Inflammatory macrophage treated with lipopolysaccharide for 1 hour (primary cell): Measurements from ENCODE around the gene RPUSD3.

Source experiments
- DNase-seq, 2 donors: peaks; one replicate each; pipeline ENCODE4 v3.0.0-alpha.2; 2020 to 2022

Gene RPUSD3

DNA sequence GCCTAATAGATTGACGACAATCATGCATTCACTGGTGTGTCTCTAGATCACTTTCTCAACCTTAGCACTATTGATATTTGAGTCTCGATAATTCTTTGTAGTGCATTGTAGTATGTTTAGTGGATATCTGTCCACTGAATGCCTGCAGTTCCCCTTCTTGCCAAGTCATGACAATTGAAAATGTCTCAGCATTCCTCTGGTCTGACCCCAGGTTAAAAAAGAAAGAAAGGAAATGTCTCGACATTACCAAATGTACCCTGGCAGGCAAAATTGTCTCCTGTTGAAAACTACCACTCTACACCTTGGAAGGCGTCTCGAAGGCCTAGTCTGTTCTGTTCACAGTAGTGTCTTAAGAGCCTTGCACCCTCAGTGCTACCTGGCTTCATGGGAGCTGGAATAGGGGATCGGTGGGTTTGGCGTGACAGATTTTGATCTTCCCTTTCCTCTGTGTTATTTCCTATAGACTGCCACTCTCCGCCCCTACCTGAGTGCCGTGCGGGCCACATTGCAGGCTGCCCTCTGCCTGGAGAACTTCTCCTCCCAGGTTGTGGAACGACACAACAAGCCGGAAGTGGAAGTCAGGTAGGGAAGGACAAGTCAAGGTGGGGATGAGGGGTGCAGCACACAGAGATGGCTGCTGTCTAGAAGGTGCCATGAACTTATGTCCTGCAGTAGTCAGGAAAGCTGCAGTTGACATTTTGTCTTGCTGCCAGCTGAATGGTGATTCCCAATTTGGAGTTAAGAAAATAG is 46.4 kb downstream of the RPUSD3 start:
- no peak for DNase-seq

DNA sequence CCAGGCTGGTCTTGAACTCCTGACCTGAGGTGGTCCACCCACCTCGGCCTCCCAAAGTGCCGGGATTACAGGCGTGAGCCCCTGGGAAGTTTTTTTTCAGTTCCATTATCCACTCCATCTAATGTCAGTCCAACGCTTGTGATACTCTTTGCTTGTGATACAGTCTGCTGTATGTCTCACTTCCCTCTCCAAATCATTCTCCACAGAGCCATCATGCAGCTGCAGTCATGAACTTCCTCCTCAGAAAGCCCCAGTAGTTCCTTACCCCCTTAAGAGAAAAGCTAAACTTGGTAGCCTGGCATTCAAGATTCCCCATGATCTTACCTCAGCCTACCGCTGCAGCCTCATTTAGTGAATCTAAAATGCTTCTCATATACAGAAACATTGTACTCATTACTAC is 48.6 kb downstream of the RPUSD3 start:
- DNase-seq, result peak; percentile 70 to 84

DNA sequence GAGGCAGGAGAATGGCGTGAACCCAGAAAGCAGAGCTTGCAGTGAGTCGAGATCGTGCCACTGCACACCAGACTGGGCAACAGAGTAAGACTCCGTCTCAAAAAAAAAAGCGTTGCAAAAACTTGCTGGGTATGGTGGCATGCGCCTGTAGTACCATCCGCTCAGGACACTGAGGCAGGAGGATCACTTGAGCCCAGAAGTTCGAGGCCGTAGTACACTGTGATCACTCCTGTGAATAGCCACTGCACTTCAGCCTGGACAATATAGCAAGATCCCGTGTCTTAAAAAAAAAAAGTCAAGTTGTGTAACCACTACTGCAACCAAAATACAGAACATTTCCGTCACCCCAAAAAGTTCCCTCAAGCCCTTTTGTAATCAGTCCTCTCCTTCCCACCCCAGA is 49.4 kb downstream of the RPUSD3 start:
- peak in 1 of 2 donors; percentile 40 for DNase-seq

DNA sequence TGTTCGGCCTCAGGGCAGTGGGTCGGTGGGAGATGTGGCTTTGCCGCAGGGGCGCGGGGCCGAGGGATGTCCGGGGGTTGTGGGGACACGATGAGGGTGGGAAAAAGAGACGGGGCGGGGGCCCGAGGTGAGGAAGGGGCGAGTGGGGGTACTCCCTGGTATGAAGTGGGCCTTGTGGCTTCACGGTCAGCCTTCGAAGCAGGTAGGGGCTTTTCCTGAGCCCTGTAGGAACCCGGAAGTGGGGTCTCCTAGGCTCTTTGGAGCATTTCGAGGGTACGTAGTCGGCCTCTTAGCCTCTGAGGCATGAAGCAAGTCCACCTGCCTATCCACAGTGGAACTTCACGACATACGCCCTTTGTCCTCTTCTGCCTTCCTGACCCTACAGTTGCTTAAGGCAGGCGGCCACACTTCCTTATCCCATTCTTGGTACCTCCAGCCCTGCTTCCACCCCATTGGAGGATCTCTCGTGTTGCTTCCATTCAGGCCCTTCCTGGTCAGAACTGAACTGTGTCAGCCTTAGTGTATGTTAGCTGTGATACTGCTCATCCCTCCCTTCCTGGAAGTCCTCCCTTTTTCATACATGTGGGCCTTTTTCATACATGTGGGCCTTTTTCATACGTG is 50.5 kb downstream of the RPUSD3 start:
- DNase-seq, result peak; percentile 64 to 69

DNA sequence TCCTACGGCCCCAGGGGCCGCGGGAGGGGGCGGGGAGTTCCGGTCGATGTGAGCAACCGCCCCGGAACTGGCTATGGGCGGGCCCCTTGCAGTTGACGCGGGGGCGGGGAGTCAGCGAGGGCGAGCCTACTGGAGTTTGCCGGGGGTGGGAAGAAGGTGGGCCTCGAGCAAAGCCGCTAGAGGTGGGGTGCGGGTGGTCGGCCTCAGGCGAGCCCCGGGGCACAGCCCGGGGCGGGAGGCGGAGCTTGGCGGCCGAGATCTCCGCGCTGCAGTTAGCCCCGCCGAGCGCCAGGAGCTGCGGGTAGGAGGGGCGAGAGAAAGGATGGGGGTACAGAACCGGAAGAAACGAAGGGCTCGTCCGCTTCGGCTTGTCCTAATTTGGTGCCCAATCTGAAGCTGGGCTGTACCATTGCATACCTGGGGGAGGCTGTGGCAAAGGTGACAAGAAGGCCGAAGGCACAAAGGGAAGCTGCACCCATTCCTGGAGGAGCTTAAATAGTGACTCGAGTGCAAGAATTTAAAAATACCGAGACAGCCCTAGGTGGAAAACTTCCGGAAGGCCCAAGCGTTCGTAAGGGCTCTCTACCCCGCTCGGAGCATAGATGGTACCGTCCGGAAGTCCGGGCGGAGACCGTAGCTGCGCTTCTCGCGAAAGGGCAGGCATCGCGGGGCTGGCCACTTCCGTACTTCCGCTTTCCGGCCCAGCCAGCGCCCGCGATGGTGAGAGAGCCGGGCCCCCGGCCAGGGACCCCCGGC is 51.2 kb downstream of the RPUSD3 start, which contains the start of the genes ARPC4 and TADA3:
ARPC4 (plus strand) TSS at position 678 of the 756 bp plus-strand sequence; CDS start at position 718, 40 bp downstream.
TADA3 (minus strand) TSS at position 69 of the 756 bp plus-strand sequence. CDS start 1,007 bp downstream, outside the sequence.
- DNase-seq, result peak; percentile 89 to 90

DNA sequence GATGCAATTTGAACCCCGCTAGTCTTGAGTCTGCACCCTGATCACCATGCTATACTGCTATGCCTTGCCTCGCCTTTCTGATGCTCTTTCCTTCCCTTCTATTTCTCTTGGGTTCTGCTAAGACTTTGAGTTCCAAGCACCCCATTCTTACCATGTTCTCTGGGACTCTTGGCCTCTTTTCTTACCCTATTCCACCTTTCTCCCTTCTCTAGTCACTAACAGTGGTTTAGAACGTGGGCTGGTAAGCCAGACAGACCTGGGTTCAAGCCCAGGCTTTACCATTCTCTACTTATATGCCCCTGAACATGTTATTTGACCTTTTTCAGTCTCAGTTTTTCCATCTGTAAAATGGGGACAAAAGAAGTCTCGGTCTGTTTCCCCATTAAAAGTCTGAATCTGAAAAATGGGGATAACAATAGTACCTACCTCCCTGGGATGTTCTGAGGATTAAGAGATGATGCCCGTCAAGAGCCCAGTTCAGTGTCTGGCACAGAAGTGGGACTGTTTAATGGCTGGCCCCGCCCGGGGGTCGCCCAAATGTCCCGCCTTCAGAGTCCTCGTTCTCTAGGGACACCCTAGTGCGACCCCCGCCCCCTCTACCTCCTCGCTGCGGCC is 51.9 kb downstream of the RPUSD3 start:
- no peak for DNase-seq

DNA sequence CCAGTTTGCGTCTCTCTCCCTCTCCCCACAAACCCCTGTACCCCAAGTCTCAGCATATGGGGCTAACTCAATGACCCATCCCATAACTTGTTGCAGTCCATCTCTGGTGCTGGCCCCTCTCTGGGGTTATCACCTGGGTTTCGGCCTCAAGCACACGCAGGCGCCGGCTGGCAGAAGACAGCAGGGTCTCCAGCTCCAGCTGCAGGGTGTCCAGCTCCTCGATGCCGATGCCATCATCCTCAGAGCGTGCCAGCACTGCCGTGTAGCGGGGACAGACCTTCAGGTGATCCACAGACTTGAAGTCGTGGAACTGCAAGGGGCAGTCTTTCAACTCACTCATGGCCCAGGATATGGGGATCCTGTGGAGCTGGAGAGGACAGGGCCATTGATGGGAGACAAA is 52.7 kb downstream of the RPUSD3 start:
- DNase-seq, result no peak
